ENCODE results near the gene SPAAR.
"Not testable (repeated sequence)": the region's sequence is repeated elsewhere in the genome, so short reads cannot be mapped to it uniquely, and the experiment has no call there.

Gene SPAAR

GRCh38 chr9:35896570-35896969 is 12.7 kb upstream of the SPAAR start:
- Histone ChIP-seq H3K27ac (no peak overlapping the region), H3K4me3 (no peak overlapping the region), H3K9me3 (ENCODE audit: low read depth, low read length) (no peaks in the 10 kb centered on the region), H3K9ac (ENCODE audit: insufficient read length) (no peak overlapping the region), H3K36me3 (ENCODE audit: insufficient read depth, low read length) (no peaks in the 10 kb centered on the region)
- no peak for TF ChIP-seq POLR2AphosphoS5 (IDR thresholded peaks at IDR 0.05; ENCODE audit: borderline replicate concordance, low read depth, low read length)
- TF ChIP-seq EZH2 (IDR thresholded peaks at IDR 0.05), result no peak
- TF ChIP-seq FOXP2 (optimal IDR thresholded peaks at IDR 0.05; ENCODE audit: control extremely low read depth, extremely low read length, insufficient read depth), result no peak
- no peak for DNase-seq (ENCODE audit: low read depth, low spot score)

DNA sequence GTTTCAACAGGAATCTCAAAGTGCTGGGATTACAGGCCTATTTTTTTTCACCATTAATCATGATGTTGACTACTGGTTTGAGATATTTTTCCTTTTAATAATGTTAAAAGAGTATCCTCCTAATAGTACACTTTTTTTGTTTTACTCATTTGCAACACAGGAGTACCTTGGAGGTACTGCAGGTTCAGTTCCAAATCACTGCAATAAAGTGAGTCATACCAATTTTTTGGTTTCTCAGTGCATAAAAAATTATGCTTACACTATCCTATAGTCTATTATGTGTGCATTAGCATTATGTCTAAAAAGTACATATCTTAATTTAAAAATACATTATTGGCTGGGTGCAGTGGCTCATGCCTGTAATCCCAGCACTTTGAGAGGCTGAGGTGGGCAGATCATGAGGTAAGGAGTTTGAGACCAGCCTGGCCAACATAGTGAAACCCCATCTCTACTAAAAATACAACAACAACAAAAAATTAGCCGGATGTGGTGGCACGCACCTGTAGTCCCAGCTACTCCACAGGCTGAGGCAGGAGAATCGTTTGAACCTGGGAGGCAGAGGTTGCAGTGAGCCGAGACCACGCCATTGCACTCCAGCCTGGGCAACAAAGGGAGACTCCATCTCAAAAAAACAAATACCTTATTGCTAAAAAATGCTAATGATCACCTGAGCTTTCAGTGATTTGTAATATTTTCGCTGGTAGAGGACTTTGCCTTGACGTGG is 11.8 kb upstream of the SPAAR start:
- H3K4me3 ChIP-seq; H3K9me3 ChIP-seq (ENCODE audit: low read depth, low read length); H3K27ac ChIP-seq; DNase-seq (ENCODE audit: low read depth, low spot score); H3K9ac ChIP-seq (ENCODE audit: insufficient read length); H3K36me3 ChIP-seq (ENCODE audit: insufficient read depth, low read length): not testable (repeated sequence)

DNA sequence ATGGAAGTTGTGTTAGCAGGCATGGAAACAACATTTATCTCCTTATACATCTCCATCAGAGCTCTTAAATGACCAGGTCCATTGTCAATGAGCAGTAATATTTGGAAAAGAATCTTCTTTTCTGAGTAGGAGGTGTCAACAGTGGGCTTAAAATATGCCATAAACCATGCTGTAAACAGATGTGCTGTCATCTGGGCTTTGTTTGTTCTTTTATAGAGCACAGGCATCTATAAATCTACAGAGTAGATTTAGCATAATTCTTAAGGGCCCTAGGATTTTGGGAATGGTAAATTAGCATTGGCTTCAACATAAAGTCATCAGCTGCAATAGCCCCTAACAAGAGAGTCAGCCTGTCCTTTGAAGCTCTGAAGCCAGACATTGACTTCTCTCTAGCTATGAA is 11.0 kb upstream of the SPAAR start:
- no peak for DNase-seq (ENCODE audit: low read depth, low spot score)
- Histone ChIP-seq H3K9me3 (ENCODE audit: low read depth, low read length) (no peaks in the 10 kb centered on the region), H3K36me3 (ENCODE audit: insufficient read depth, low read length) (no peaks in the 10 kb centered on the region), H3K27ac (no peak overlapping the region), H3K9ac (ENCODE audit: insufficient read length) (no peak overlapping the region), H3K4me3 (no peak overlapping the region)
- TF ChIP-seq FOXP2 (optimal IDR thresholded peaks at IDR 0.05; ENCODE audit: control extremely low read depth, extremely low read length, insufficient read depth) (no peak), POLR2AphosphoS5 (IDR thresholded peaks at IDR 0.05; ENCODE audit: borderline replicate concordance, low read depth, low read length) (no peak), EZH2 (IDR thresholded peaks at IDR 0.05) (no peak)

GRCh38 chr9:35899021-35899420 is 10.3 kb upstream of the SPAAR start:
- TF ChIP-seq POLR2AphosphoS5 (IDR thresholded peaks at IDR 0.05; ENCODE audit: borderline replicate concordance, low read depth, low read length), result no peak
- no peak for TF ChIP-seq EZH2 (IDR thresholded peaks at IDR 0.05)
- no peak for TF ChIP-seq FOXP2 (optimal IDR thresholded peaks at IDR 0.05; ENCODE audit: control extremely low read depth, extremely low read length, insufficient read depth)
- Histone ChIP-seq H3K27ac (no peak overlapping the region), H3K9ac (ENCODE audit: insufficient read length) (no peak overlapping the region), H3K36me3 (ENCODE audit: insufficient read depth, low read length) (no peaks in the 10 kb centered on the region), H3K4me3 (no peak overlapping the region), H3K9me3 (ENCODE audit: low read depth, low read length) (no peaks in the 10 kb centered on the region)
- no peak for DNase-seq (ENCODE audit: low read depth, low spot score)

- DNase-seq (ENCODE audit: low read depth, low spot score), result no peak
- H3K4me3 ChIP-seq, result no peak overlapping the region
Observed at GRCh38 chr9:35903049-35903448, 6.2 kb upstream of the SPAAR start.

GRCh38 chr9:35904338-35904737 is 5.0 kb upstream of the SPAAR start:
- H3K9me3 ChIP-seq (ENCODE audit: low read depth, low read length), result no peaks in the 10 kb centered on the region
- no peaks in the 10 kb centered on the region for H3K36me3 ChIP-seq (ENCODE audit: insufficient read depth, low read length)
- no peak for TF ChIP-seq POLR2AphosphoS5 (IDR thresholded peaks at IDR 0.05; ENCODE audit: borderline replicate concordance, low read depth, low read length)
- no peak for TF ChIP-seq EZH2 (IDR thresholded peaks at IDR 0.05)
- no peak for TF ChIP-seq FOXP2 (optimal IDR thresholded peaks at IDR 0.05; ENCODE audit: control extremely low read depth, extremely low read length, insufficient read depth)
- H3K27ac ChIP-seq, result no peak overlapping the region
- DNase-seq (ENCODE audit: low read depth, low spot score), result no peak
- H3K4me3 ChIP-seq, result no peak overlapping the region
- H3K9ac ChIP-seq (ENCODE audit: insufficient read length), result no peak overlapping the region

More at GRCh38 chr9:35903049-35903448, 6.2 kb upstream of the SPAAR start:
- no peak overlapping the region for H3K27ac ChIP-seq
- H3K36me3 ChIP-seq (ENCODE audit: insufficient read depth, low read length), result no peaks in the 10 kb centered on the region
- no peaks in the 10 kb centered on the region for H3K9me3 ChIP-seq (ENCODE audit: low read depth, low read length)
- TF ChIP-seq EZH2 (IDR thresholded peaks at IDR 0.05) (no peak), FOXP2 (optimal IDR thresholded peaks at IDR 0.05; ENCODE audit: control extremely low read depth, extremely low read length, insufficient read depth) (no peak), POLR2AphosphoS5 (IDR thresholded peaks at IDR 0.05; ENCODE audit: borderline replicate concordance, low read depth, low read length) (no peak)
- no peak overlapping the region for H3K9ac ChIP-seq (ENCODE audit: insufficient read length)

DNA sequence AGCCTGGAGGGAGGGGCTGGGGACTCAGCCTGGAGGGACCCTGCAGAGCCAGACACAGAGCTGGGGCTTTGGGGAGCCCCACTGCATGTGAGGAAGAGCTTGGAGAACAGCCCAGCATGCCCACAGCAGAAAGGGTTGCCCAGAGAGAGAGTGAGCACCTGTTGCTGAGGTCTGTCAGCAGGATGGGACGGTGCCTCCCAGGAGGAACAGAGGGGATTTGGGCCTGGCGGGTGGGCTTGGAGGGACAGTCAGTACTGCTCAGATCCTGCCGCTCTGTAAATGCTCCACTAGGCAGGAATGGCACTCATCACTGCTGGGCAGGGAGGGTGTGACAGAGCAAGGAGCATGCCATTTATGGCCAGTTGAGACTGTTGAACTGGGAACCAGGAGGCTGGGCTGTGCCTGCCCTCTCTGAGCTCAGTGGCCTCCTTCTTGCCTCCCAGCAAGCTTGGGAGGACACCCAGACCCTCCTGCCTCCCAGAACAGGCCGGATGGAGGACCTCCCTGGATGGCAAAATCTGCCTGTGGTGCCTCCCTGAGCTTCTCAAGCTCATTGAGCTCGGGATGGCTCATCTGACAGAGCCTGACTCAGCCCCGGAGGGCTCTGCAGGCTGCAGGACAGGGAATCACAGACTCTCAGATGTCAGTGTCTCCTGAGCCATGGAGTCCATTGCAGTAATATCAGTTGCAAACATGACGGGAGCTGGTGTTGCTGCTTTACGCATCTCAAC is 4.1 kb upstream of the SPAAR start:
- H3K27ac ChIP-seq, result no peak overlapping the region
- H3K9ac ChIP-seq (ENCODE audit: insufficient read length), result no peak overlapping the region
- TF ChIP-seq POLR2AphosphoS5 (IDR thresholded peaks at IDR 0.05; ENCODE audit: borderline replicate concordance, low read depth, low read length), result no peak
- no peak for TF ChIP-seq FOXP2 (optimal IDR thresholded peaks at IDR 0.05; ENCODE audit: control extremely low read depth, extremely low read length, insufficient read depth)
- no peak for TF ChIP-seq EZH2 (IDR thresholded peaks at IDR 0.05)
- H3K9me3 ChIP-seq (ENCODE audit: low read depth, low read length), result no peaks in the 10 kb centered on the region
- H3K36me3 ChIP-seq (ENCODE audit: insufficient read depth, low read length), result no peaks in the 10 kb centered on the region
- H3K4me3 ChIP-seq, result no peak overlapping the region
- no peak for DNase-seq (ENCODE audit: low read depth, low spot score)

- DNase-seq (ENCODE audit: low read depth, low spot score), result no peak
- H3K36me3 ChIP-seq (ENCODE audit: insufficient read depth, low read length), result no peaks in the 10 kb centered on the region
- H3K4me3 ChIP-seq, result no peak within 1 kb of the TSS
- no peak within 1 kb of the TSS for H3K9ac ChIP-seq (ENCODE audit: insufficient read length)
- H3K27ac ChIP-seq, result no peak within 1 kb of the TSS
- TF ChIP-seq EZH2 (IDR thresholded peaks at IDR 0.05) (no peak), POLR2AphosphoS5 (IDR thresholded peaks at IDR 0.05; ENCODE audit: borderline replicate concordance, low read depth, low read length) (no peak), FOXP2 (optimal IDR thresholded peaks at IDR 0.05; ENCODE audit: control extremely low read depth, extremely low read length, insufficient read depth) (no peak)
- no peaks in the 10 kb centered on the region for H3K9me3 ChIP-seq (ENCODE audit: low read depth, low read length)
Observed at GRCh38 chr9:35905912-35906679, 3.2 kb upstream of the SPAAR start, which contains the start of gene HRCT1. Gene HRCT1 (plus strand): TSS chr9:35906202. CDS start chr9:35906288, 86 bp downstream.

Data from SK-N-MC (cell line).